ENCODE results near the gene NEIL1.
A peak's percentile ranks its signal among the peaks of the same experiment; 100 is the strongest.
"Not testable (repeated sequence)": the region's sequence is repeated elsewhere in the genome, so short reads cannot be mapped to it uniquely, and the experiment has no call there.

Gene NEIL1

DNA sequence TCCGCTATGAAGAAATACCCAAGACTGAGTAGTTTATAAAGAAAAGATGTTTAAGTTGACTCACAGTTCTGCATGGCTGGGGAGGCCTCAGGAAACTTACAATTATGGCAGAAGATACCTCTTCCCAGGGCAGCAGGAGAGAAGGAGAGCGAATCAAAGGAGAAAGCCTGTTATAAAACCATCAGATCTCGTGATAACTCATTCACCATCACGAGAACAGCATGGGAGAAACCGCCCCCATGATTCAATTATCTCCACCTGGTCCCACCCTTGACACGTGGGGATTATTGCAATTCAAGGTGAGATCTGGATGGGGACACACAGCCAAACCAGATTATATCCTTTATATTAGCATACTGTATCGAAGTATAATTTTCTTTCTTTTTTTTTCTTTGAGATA is 14.7 kb upstream of the NEIL1 start:
- DNase-seq = not testable (repeated sequence)

DNA sequence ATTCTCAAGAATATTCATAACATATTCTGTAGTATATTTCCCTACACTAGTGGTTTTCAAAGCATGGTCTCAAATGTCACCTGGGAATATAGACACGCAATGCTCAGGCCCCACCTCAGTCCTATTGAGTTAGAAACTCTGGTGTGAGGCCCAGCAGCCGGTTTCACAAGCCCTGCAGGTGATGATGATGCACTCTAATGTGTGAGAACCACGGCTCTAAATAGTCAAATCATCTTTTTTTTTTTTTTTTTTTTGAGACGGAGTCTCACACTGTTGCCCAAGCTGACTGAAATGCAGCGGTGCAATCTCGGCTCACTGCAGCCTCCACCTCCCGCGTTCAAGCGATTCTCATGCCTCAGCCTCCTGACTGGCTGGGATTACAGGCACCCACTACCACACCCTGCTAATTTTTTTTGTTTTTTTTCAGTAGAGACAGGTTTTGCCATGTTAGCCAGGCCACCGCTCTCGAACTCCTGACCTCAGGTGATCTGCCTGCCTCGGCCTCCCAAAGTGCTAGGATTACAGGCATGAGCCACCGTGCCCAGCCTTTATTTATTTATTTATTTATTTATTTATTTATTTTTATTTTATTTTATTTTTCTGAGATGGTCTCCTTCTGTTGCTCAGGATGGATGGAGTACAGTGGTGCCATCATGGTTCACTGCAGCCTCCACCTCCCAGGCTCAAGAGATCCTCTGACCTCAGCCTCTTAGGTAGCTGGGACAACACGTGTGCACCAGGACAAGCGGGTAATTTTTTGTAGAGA is 13.0 kb upstream of the NEIL1 start:
- DNase-seq = not testable (repeated sequence)

DNA sequence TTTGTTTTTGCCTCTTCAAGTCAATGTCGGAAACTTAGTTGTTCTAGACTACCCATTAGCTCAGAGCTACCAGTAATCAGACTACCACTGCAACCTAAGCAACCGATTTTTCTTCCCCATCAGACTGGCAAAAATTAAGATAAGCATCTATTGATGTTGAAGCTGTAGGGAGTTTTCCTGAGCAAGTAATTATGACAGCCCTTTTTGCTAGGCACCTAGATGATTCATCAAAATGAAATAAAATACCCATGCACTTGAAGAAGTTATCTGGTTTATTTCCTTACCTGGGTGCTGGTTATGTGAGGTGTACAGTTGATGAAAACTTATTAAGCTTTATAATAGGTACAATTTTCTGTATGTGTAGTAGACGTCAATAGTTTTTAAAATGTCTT is 11.5 kb upstream of the NEIL1 start:
- DNase-seq = no peak

DNA sequence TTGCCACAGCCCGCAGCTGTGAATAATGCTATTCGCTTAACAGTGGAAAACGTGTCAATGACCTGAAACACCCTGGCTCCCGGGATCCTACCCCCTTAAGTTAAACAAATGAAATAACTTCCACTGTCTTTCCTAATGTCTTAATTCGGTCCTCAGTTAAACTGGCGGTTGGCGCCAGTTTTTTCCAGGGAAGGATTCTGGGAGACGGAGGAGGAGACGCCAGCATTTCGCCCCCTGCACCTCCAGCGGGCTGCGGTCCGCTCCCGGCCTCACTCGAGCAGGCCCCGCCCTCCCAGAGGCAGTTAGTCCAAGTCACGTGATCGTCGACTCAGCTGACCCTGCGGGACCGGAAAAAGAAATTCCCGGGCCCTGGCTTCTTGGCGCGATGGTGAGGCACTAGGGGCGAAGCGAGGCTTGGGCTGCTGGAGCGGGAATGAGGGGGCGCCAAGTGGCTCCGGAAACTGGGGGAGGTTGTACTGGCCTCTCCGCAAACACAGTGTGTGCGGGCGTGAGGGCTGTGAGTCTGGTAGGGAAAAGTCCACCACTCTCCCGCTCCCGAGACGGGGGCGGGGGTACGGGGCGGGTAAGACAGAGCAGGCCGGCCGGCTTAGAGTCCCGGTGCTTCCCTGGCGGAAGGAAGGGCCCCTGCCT is 11.0 kb upstream of the NEIL1 start, which contains the start of gene COMMD4:
TSS of gene COMMD4 (plus strand) at position 359 of the 651 bp plus-strand sequence. CDS start at position 386, 27 bp downstream.
- DNase-seq = peak; percentile 60 to 95 (median 87)

DNA sequence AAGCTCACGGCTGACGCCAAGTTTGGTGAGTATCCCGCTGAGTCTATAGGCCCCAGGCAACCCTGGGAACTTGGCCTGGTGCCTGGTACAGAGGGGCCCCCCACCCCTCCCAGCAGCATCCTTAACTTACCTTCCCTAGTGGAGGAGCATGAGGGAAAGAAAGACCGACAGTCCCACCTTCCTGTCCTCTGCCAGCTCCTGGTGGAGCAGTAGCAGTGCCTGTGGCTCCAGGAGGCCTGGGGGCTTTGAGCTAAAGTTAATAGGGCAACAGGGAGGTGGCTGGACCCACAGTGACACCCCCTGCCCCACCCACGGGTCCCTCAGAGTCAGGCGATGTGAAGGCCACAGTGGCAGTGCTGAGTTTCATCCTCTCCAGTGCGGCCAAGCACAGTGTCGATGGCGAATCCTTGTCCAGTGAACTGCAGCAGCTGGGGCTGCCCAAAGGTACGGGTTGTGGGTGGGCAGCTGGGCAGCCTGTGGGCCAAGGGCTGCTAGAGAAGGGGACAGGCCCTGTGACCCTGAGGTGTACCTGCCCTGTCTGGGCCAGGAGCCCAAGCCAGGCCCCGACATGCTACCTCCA is 8.1 kb upstream of the NEIL1 start:
- no peak for DNase-seq

DNA sequence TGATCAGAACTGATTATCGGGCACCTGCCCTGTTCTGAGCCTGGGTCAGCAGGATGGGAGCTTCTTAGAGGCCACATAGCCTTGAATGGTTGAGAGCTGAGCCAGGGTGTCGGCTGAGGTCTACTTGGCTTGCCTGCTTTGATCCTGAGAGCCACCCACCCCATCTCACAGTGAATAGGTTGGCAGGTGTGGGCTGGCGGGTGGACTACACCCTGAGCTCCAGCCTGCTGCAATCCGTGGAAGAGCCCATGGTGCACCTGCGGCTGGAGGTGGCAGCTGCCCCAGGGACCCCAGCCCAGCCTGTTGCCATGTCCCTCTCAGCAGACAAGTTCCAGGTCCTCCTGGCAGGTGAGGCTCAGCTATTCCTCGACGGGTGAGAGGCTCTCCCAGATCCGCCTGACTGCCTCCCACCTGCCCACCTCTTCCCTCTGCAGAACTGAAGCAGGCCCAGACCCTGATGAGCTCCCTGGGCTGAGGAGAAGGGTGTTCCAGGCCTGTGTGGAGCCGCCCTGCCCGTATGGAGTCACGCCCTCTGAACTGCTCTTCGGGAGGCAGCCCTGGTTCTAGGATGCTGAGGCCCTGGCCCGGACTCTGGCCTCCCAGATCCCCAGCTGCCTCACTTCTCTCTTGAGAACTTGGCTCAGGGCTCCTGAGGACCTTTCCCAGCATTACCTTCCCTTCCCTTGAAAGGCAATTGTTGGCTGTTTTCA is 7.2 kb upstream of the NEIL1 start:
- no peak for DNase-seq

DNA sequence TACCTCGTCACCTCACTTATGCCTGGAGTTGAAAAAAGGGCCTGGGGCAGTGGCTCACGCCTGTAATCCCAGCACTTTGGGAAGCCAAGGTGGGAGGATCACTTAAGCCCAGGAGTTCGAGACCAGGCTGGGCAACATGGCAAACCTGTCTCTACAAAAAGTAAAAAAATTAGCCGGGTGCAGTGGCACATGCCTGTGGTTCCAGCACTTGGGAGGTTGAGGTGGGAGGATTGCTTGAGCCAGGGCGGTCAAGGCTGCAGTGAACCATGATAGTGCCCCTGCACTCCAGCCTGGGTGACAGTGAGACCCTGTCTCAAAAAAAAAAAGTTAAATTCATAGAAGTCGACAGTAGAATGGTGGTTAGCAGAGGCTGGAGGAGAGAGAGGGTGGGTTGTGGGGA is 4.6 kb upstream of the NEIL1 start:
- DNase-seq = no peak

DNA sequence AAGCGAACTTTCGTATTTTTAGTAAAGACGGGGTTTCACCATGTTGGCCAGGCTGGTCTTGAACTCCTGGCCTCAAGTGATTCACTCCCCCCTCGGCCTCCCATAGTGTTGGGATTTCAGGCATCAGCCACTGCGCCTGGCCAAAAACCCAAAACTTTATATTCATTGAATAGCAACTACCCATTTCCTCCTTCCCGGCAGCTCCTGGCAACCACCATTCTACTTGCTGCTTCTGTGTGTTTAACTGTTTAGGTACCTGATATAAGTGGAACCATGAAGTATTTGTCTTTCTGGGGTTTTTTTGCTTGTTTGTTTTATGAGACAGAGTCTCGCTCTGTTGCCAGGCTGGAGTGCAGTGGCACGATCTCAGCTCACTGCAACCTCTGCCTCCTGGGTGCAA is 2.9 kb upstream of the NEIL1 start:
- DNase-seq = peak in 14 of 56 donors; percentile 2 to 48 (median 16)

DNA sequence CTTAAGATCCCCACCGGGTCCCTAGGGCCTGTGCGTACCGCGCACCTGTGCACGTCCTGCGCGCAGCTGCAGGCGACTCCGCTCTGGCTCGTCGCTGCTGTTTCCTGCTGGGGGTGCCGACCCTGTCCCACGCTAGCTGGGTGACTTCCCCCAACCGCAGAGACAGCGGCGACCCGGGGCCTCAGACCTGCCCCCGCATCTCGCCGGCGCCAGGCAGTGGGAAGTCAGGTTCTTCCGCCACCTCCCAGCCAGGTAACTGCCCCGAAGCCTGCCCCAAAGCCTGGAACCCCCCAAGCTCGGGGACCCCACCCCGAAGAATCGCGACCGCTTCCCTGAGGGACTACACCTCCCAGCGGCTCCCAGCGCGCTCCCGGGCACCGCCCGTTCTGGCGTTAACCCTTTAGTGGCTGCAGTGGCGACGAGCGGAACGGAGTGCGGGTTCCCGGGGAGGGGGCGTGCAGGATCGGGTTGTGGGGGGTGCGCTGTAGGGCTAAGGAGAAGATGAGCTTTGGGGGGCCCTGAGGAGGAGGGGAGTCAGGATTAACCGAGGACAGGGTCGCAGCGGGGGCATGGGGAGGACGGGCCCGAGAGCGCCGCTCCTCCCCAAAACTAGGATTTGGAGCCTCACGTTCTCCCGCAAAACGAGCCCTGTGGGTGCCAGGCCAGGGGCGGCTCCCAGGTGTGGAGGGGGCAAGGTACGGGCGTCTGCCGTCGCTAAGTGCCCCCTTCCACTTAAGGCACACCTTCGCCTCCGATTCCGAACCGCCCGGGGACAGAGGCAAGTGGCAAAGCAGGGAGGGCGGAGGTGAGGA is 589 bp downstream of the NEIL1 start:
- peak in 50 of 56 donors; percentile 17 to 74 (median 57) for DNase-seq

DNA sequence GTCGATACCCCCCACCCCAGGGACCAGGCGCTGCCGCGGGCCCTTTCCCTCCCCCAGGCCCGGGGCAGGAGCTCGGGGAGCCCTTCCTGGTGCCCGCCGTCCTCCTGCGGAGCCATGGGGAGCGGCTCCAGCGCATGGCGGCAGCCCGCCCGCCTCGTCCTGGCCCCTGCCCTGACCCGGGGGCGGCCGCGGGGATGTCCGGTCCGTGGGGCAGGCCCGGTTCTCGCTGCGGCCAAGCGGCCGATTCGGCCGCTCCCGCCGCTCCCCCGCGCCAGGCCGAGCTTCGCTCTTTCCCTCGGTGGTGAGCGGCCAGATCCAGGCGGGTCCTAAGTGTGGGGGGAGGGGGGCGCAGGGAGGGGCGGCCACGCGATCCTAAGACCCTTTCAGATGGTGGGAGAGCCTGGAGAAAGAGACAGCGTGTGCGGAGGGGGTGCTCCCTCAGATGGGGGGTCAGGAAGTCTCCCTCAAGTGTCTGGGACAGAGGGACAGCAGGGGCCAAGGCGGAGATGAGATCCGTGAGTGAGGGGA is 1.3 kb downstream of the NEIL1 start:
- peak in 3 of 56 donors; percentile 19 to 49 (median 31) for DNase-seq

DNA sequence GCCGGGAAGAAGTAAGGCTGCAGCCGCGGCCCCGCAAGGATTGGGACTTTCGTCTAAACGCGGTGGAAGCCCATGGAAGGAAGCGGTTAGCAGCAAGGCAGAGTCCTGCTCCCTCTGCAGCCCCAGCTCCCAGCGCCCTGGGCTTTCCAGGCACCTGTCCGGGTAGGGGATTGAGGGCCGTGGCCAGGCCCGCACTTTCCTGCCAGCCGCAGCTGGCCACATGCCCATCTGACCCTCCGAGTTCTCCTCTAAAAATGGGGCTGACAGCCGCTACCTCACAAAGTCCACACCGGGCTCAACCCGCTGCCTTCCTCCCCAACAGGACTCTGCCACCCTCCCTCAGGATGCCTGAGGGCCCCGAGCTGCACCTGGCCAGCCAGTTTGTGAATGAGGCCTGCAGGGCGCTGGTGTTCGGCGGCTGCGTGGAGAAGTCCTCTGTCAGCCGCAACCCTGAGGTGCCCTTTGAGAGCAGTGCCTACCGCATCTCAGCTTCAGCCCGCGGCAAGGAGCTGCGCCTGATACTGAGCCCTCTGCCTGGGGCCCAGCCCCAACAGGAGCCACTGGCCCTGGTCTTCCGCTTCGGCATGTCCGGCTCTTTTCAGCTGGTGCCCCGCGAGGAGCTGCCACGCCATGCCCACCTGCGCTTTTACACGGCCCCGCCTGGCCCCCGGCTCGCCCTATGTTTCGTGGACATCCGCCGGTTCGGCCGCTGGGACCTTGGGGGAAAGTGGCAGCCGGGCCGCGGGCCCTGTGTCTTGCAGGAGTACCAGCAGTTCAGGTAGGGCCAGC is 1.9 kb downstream of the NEIL1 start:
- peak in 4 of 56 donors; percentile 17 to 48 (median 20) for DNase-seq

DNA sequence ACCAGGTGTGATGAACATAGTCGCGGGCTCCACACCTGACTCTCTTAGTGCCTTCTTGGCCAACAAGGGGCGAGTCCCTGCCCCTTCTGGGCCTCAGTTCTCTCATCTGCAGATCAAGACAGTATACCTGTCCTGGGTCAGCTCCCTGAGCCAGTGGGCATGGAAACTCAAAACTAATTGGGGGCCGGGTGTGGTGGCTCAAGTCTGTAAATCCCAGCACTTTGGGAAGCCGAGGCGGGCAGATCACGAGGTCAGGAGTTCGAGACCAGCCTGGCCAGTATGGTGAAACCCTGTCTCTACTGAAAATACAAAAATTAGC is 2.5 kb downstream of the NEIL1 start:
- DNase-seq = peak in 1 of 56 donors; percentile 13

DNA sequence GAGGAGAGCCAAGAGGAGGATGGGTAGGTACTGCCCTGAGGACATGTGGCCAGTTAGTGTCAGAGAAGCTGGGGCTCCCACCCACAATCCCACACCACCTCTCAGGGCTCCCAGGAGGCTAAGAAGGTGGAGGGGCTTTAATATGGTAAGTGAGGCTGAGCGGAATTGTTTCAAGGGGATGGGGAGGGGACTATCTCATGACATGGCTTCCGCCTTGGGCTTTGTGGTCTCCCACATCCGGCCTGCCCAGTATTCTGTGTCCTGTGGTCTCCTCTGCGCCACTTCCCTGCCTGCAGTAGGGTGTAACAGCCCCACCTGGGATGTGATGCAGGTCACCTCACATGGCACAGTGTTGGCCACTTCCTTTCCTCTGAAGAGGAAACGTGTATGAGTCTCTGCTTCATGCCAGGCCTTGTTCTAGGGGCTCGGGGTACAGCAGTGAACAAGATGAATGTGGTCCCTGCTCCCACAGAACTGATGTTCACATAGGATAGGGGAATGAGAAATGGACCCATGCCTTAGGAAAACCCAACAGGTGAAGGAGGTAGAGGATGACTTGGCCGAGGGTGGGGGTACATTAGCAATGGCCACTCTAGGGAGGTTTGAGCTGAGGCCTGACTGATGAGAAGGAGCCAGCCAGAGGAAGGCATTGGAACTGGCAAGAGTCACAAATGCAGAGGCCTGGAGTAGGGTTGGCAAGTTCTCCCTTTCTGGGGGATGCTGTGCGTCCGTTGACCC is 3.2 kb downstream of the NEIL1 start:
- DNase-seq = no peak

DNA sequence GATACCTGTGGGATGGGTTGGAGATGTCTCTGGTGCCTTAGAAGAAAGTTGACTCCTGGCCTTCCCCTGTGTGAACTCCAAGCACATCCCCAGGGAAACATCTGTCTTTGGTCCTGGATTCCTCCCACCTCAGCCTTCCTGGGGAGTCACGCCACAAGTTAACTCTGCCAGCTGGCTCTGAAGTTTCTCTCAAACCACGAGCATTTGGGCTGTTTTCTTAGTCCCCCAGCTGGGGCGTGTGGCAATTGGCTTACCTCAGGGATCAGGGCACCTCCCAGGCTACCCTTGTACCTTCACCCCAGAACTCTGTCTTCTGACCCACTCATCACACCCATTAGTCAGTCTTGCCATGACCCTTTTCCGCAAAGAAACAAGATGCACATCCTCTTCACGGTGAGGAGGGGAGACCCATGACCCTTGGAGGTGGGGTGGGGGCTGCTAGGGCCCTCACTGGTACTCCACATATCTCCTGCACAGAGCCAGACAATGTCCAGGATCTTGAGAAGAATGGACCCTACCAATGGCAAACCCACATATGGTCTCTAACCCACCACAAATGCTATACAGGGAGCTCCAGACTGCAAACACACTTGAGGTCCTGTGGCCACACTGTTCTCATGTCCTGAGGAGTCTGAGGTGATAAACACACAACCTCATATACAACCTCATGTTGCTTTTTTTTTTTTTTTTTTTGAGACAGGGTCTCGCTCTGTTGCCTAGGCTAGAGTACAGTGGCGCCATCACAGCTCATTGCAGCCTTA is 3.9 kb downstream of the NEIL1 start:
- no peak for DNase-seq

DNA sequence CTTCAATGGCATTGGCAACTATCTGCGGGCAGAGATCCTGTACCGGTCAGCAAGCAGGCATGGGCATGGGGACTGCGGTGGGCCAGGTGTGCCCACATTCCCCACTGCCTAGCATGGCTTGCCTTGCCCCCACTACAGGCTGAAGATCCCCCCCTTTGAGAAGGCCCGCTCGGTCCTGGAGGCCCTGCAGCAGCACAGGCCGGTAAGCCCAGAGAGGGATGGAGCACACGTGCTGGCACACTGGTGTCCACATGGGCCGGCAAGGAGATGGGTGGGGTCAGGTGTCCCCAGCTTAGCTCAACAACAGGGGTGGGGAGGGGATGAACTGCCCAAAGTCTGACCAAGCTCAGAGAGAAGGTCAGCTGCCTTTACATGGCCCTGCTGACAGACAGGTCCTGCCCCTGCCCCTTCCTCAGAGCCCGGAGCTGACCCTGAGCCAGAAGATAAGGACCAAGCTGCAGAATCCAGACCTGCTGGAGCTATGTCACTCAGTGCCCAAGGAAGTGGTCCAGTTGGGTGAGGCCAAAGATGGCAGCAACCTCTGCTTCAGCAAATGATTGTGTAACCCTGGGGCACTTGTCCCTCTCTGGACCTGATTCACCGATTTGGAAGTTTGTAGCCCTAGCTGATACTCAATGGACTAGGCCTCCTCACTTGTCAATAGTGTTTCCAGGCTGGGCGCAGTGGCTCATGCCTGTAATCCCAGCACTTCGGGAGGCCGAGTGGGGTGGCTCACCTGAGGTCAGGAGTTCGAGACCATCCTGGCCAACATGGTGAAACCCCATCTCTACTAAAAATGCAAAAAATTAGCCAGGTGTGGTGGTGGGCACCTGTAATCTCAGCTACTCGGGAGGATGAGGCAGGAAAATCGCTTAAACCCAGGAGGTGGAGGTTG is 5.6 kb downstream of the NEIL1 start:
- DNase-seq = no peak

DNA sequence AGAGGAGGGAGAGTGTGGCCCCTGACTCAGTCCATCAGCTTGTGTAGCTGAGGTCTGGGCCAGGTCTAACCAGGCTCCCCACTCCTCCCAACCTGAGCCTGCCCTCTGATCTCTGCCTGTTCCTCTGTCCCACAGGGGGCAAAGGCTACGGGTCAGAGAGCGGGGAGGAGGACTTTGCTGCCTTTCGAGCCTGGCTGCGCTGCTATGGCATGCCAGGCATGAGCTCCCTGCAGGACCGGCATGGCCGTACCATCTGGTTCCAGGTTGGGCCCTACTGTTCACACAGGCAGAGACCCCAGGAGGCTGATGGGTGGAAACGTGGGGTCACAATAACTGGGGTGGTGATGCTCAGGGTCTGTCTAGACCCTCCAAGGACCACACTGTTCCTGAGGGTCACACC is 6.8 kb downstream of the NEIL1 start:
- no peak for DNase-seq

DNA sequence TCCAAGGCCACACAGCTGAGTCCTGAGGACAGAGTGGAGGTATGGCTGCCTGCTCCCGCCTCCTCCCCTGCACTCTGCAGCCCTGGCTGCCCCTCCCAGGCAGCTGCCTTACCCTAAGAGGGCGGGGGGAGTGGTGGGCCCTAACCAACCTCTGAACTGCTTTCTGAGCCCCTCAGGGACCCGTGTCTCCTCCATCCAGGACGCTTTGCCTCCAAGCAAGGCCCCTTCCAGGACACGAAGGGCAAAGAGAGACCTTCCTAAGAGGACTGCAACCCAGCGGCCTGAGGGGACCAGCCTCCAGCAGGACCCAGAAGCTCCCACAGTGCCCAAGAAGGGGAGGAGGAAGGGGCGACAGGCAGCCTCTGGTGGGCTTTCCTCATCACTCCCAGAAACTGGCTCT is 7.6 kb downstream of the NEIL1 start:
- DNase-seq = no peak
